BLaER1 (cell line): ENCODE measurements around the gene DAZAP1.

Experiments used
- H3K27ac ChIP-seq: shearing (Covaris generic); formaldehyde crosslinking; 2 replicates; pipeline ENCODE4 v1.8.1; 2022
- H3K27me3 ChIP-seq: shearing (Covaris generic); formaldehyde crosslinking; 2 replicates; pipeline ENCODE4 v1.8.1; 2022
- H3K36me3 ChIP-seq: shearing (Covaris generic); formaldehyde crosslinking; 2 replicates; pipeline ENCODE4 v1.8.1; 2022
- H3K4me1 ChIP-seq: shearing (Covaris generic); formaldehyde crosslinking; 2 replicates; pipeline ENCODE4 v1.8.1; 2022
- H3K4me2 ChIP-seq: shearing (Covaris generic); formaldehyde crosslinking; 2 replicates; pipeline ENCODE4 v1.8.1; 2022
- H3K4me3 ChIP-seq: shearing (Covaris generic); formaldehyde crosslinking; 2 replicates; pipeline ENCODE4 v1.8.1; 2022
- H3K9ac ChIP-seq: shearing (Covaris generic); formaldehyde crosslinking; 2 replicates; pipeline ENCODE4 v1.8.1; 2022
- H3K9me3 ChIP-seq: shearing (Covaris generic); formaldehyde crosslinking; 2 replicates; pipeline ENCODE4 v1.8.1; 2022
- H4K20me1 ChIP-seq: shearing (Covaris generic); formaldehyde crosslinking; 2 replicates; pipeline ENCODE4 v1.8.1; 2022
- Cebpa-rat ChIP-seq: shearing (Covaris generic); IDR thresholded peaks from 2 replicates; pipeline ENCODE4 v1.8.1; 2022

The DAZAP1 gene

GRCh38 chr19:1410136-1410786 is 2.9 kb downstream of the DAZAP1 start:
- Histone ChIP-seq H3K4me3 (peak overlapping the region; percentile 100; the same call in 1 of the 2 replicates), H3K9ac (peak overlapping the region; percentile 100), H3K27me3 (no peaks in the 10 kb centered on the region), H3K4me2 (peak overlapping the region; percentile 93), H3K36me3 (peaks cover 63% of the 10 kb centered on the region), H3K4me1 (peaks cover 75% of the 10 kb centered on the region), H3K27ac (peak overlapping the region; percentile 100; the same call in 1 of the 2 replicates), H3K9me3 (no peaks in the 10 kb centered on the region), H4K20me1 (peaks cover 69% of the 10 kb centered on the region)
- no peak for TF ChIP-seq Cebpa-rat

GRCh38 chr19:1410789-1411188 is 3.4 kb downstream of the DAZAP1 start:
- Histone ChIP-seq H3K27me3 (no peaks in the 10 kb centered on the region), H4K20me1 (peaks cover 75% of the 10 kb centered on the region), H3K9ac (peak overlapping the region; percentile 100; the same call in 1 of the 2 replicates), H3K9me3 (no peaks in the 10 kb centered on the region), H3K36me3 (peaks cover 68% of the 10 kb centered on the region), H3K4me1 (peaks cover 75% of the 10 kb centered on the region), H3K4me2 (peak overlapping the region; percentile 93), H3K27ac (0 out of 2 replicates have a peak overlapping the region, but pooled peaks have one; percentile 100), H3K4me3 (0 out of 2 replicates have a peak overlapping the region, but pooled peaks have one; percentile 15)
- no peak for TF ChIP-seq Cebpa-rat

- no peak for TF ChIP-seq Cebpa-rat
- Histone ChIP-seq H3K27me3 (no peaks in the 10 kb centered on the region), H3K4me1 (peaks cover 75% of the 10 kb centered on the region), H3K4me2 (peak overlapping the region; percentile 93), H3K36me3 (peaks cover 75% of the 10 kb centered on the region), H3K9me3 (no peaks in the 10 kb centered on the region), H4K20me1 (peaks cover 82% of the 10 kb centered on the region), H3K9ac (peak overlapping the region; percentile 100; the same call in 1 of the 2 replicates), H3K27ac (0 out of 2 replicates have a peak overlapping the region, but pooled peaks have one; percentile 100), H3K4me3 (no peak overlapping the region)
These were observed 4.1 kb downstream of the DAZAP1 start for GRCh38 chr19:1411255-1412191.

GRCh38 chr19:1412323-1412923 is 5.0 kb downstream of the DAZAP1 start:
- Histone ChIP-seq H3K4me3 (no peak overlapping the region), H3K4me1 (peaks cover 74% of the 10 kb centered on the region), H3K4me2 (peak overlapping the region; percentile 93), H3K9ac (peak overlapping the region; percentile 53; the same call in 1 of the 2 replicates), H3K27ac (no peak overlapping the region), H3K36me3 (peaks cover 84% of the 10 kb centered on the region), H3K9me3 (no peaks in the 10 kb centered on the region), H4K20me1 (peaks cover 91% of the 10 kb centered on the region), H3K27me3 (no peaks in the 10 kb centered on the region)
- no peak for TF ChIP-seq Cebpa-rat

- Histone ChIP-seq H4K20me1 (peaks cover 99% of the 10 kb centered on the region), H3K36me3 (peaks cover 92% of the 10 kb centered on the region), H3K4me2 (no peak overlapping the region), H3K9me3 (no peaks in the 10 kb centered on the region), H3K27ac (no peak overlapping the region), H3K4me3 (no peak overlapping the region), H3K4me1 (peaks cover 74% of the 10 kb centered on the region), H3K9ac (no peak overlapping the region), H3K27me3 (no peaks in the 10 kb centered on the region)
- TF ChIP-seq Cebpa-rat, result no peak
These were observed 5.8 kb downstream of the DAZAP1 start for GRCh38 chr19:1412995-1413800.

- no peak overlapping the region for H3K27ac ChIP-seq
- H4K20me1 ChIP-seq, result peaks cover 100% of the 10 kb centered on the region
- H3K9ac ChIP-seq, result no peak overlapping the region; the same call in 1 of the 2 replicates
- H3K9me3 ChIP-seq, result no peaks in the 10 kb centered on the region
- peaks cover 98% of the 10 kb centered on the region for H3K36me3 ChIP-seq
- H3K4me3 ChIP-seq, result no peak overlapping the region
- H3K27me3 ChIP-seq, result no peaks in the 10 kb centered on the region
- 0 out of 2 replicates have a peak overlapping the region, but pooled peaks have one; percentile 14 for H3K4me2 ChIP-seq
- TF ChIP-seq Cebpa-rat, result no peak
- H3K4me1 ChIP-seq, result peaks cover 50% of the 10 kb centered on the region
These were observed 8.8 kb downstream of the DAZAP1 start for GRCh38 chr19:1416014-1416841.

- Histone ChIP-seq H3K36me3 (peaks cover 98% of the 10 kb centered on the region), H3K27me3 (no peaks in the 10 kb centered on the region), H3K27ac (no peak overlapping the region), H3K4me1 (peaks cover 50% of the 10 kb centered on the region), H4K20me1 (peaks cover 100% of the 10 kb centered on the region), H3K4me2 (no peak overlapping the region), H3K9me3 (no peaks in the 10 kb centered on the region), H3K4me3 (no peak overlapping the region), H3K9ac (no peak overlapping the region; the same call in 1 of the 2 replicates)
- no peak for TF ChIP-seq Cebpa-rat
These were observed 9.8 kb downstream of the DAZAP1 start for GRCh38 chr19:1417145-1417544.
